ENCODE measurements around the gene PRDX6.

PRDX6 gene

GRCh38 chr1:173476197-173476664 lies 904 bp upstream of the PRDX6 start:
- peaks cover 0 to 28% of the 10 kb centered on the region in 2 experiments; a peak in 1 of 3 replicates for H3K36me3 ChIP-seq (ENCODE audit: control insufficient read depth in 2 of 2, insufficient read depth in 1 of 2, low read length in 2 of 2)
- no peak for TF ChIP-seq ZNF488 (tag by site-specific recombination; IDR thresholded peaks at IDR 0.05)
- TF ChIP-seq ZNF133 (tag by site-specific recombination; IDR thresholded peaks at IDR 0.05) = no peak
- TF ChIP-seq ZNF221 (tag by site-specific recombination; IDR thresholded peaks at IDR 0.05; ENCODE audit: borderline replicate concordance) = no peak
- TF ChIP-seq ZNF830 (tag by site-specific recombination; IDR thresholded peaks at IDR 0.05; ENCODE audit: low read depth) = no peak
- TF ChIP-seq ZNF626 (tag by site-specific recombination; IDR thresholded peaks at IDR 0.05) = no peak
- TF ChIP-seq ZNF202 (tag by site-specific recombination; IDR thresholded peaks at IDR 0.05; ENCODE audit: borderline replicate concordance) = no peak
- TF ChIP-seq ZNF549 (tag by site-specific recombination; IDR thresholded peaks at IDR 0.05) = no peak
- TF ChIP-seq ZNF513 (tag by site-specific recombination; IDR thresholded peaks at IDR 0.05) = no peak
- no peak for TF ChIP-seq SETDB1 (IDR thresholded peaks at IDR 0.05; ENCODE audit: insufficient read length, low read length)
- no peak for TF ChIP-seq ZNF558 (tag by site-specific recombination; IDR thresholded peaks at IDR 0.05)
- TF ChIP-seq ZNF501 (tag by site-specific recombination; IDR thresholded peaks at IDR 0.05) = no peak
- TF ChIP-seq ZNF843 (tag by site-specific recombination; IDR thresholded peaks at IDR 0.05) = no peak
- no peak for TF ChIP-seq ZFP41 (tag by site-specific recombination; IDR thresholded peaks at IDR 0.05; ENCODE audit: borderline replicate concordance)
- TF ChIP-seq MZF1 (tag by site-specific recombination; IDR thresholded peaks at IDR 0.05; ENCODE audit: borderline replicate concordance) = no peak
- TF ChIP-seq ZNF639 (tag by site-specific recombination; IDR thresholded peaks at IDR 0.05) = no peak
- TF ChIP-seq SP3 (tag by site-specific recombination; IDR thresholded peaks at IDR 0.05) = no peak
- TF ChIP-seq PRDM2 (tag by site-specific recombination; IDR thresholded peaks at IDR 0.05; ENCODE audit: borderline replicate concordance) = no peak
- TF ChIP-seq ZSCAN18 (tag by site-specific recombination; IDR thresholded peaks at IDR 0.05) = no peak
- POLR2A ChIA-PET = interaction anchor here (0.6 to 2.6 kb wide), 10 partner anchors 9 to 944 kb away, joined by 3 to 24 read pairs (median 4); partner anchors contain the start of genes KLHL20 and ZBTB37
- H3K27ac ChIP-seq (ENCODE audit: extremely low read depth, low read depth, low read length) = peak overlapping the region; percentile 76; the same call in 1 of the 2 replicates
- H3K4me1 ChIP-seq (ENCODE audit: control insufficient read depth, insufficient read depth, low read length) = peaks cover 6% of the 10 kb centered on the region
- H3K9me3 ChIP-seq (ENCODE audit: control insufficient read depth, insufficient read depth, low read depth, low read length) = no peaks in the 10 kb centered on the region
- peak overlapping the region; percentile 62 for H3K4me3 ChIP-seq (ENCODE audit: low read depth, low read length)
- CTCF ChIA-PET = interaction anchor here (0.7 to 1.4 kb wide), 4 partner anchors 23 to 393 kb away, joined by 3 read pairs; no protein-coding TSS in a partner anchor
